HepG2 (cell line): ENCODE measurements around the gene EPB41. TPM values are rescaled to one million over a fixed set of nuclear protein-coding genes. Genes with fewer than 3 reads are reported as not detected.
A peak's percentile ranks its signal among the peaks of the same experiment; 100 is the strongest.

ENCODE experiments used
- ARID5B ChIP-seq: IDR thresholded peaks from 2 replicates; pipeline ENCODE4 v1.4.0; 2020; ENCODE audit warnings: mild to moderate bottlenecking, missing genetic modification reagents
- ARNT ChIP-seq: fragments of 450-650 bp; IDR thresholded peaks from 2 replicates; pipeline ENCODE4 v1.6.1; 2017
- DMTF1 ChIP-seq: sonication (generic); formaldehyde crosslinking; IDR thresholded peaks from 2 replicates; pipeline ENCODE4 v1.4.0; 2020; ENCODE audit warnings: mild to moderate bottlenecking, missing genetic modification reagents
- GTF2F1 ChIP-seq: fragments of 150-350 bp; IDR thresholded peaks from 2 replicates; pipeline ENCODE4 v1.6.1; 2014; ENCODE audit warnings: low read length
- HBP1 ChIP-seq: IDR thresholded peaks from 2 replicates; pipeline ENCODE4 v1.6.1; 2016; ENCODE audit warnings: low read depth, control low read depth
- HIVEP1 ChIP-seq: sonication (generic); formaldehyde crosslinking; IDR thresholded peaks from 2 replicates; pipeline ENCODE4 v1.4.0; 2020; ENCODE audit warnings: mild to moderate bottlenecking, missing genetic modification reagents
- HMG20B ChIP-seq: conservative IDR thresholded peaks from 2 replicates; pipeline ENCODE4 v1.6.1; 2016; ENCODE audit warnings: missing genetic modification reagents, missing compliant biosample characterization
- IKZF5 ChIP-seq: IDR thresholded peaks from 2 replicates; pipeline ENCODE4 v1.6.1; 2018; ENCODE audit warnings: missing genetic modification reagents, mild to moderate bottlenecking, missing compliant biosample characterization
- MYPOP ChIP-seq: sonication (generic); formaldehyde crosslinking; IDR thresholded peaks from 2 replicates; pipeline ENCODE4 v1.8.1; 2023; ENCODE audit warnings: mild to moderate bottlenecking, moderate library complexity, missing genetic modification reagents
- PHF8 ChIP-seq: sonication (generic); formaldehyde crosslinking; IDR thresholded peaks from 2 replicates; pipeline ENCODE4 v1.5.0; 2020; ENCODE audit warnings: missing genetic modification reagents
- POLR2G ChIP-seq: fragments of 200-400 bp; formaldehyde crosslinking; IDR thresholded peaks from 2 replicates; pipeline ENCODE4 v1.6.1; 2018; ENCODE audit warnings: mild to moderate bottlenecking, low read depth, low read length, moderate library complexity
- SKIL ChIP-seq: sonication (generic); formaldehyde crosslinking; IDR thresholded peaks from 2 replicates; pipeline ENCODE4 v1.8.0; 2022; ENCODE audit warnings: missing genetic modification reagents, mild to moderate bottlenecking, moderate library complexity, borderline replicate concordance
- STAT5B ChIP-seq: sonication (generic); formaldehyde crosslinking; IDR thresholded peaks from 2 replicates; pipeline ENCODE4 v1.4.0; 2020; ENCODE audit warnings: missing genetic modification reagents
- ZIK1 ChIP-seq: sonication (generic); formaldehyde crosslinking; IDR thresholded peaks from 2 replicates; pipeline ENCODE4 v1.5.0; 2020; ENCODE audit warnings: mild to moderate bottlenecking, low read depth, missing genetic modification reagents, borderline replicate concordance
- ZNF101 ChIP-seq: sonication (generic); formaldehyde crosslinking; IDR thresholded peaks from 2 replicates; pipeline ENCODE4 v1.4.0; 2020; ENCODE audit warnings: mild to moderate bottlenecking, low read depth, missing genetic modification reagents, borderline replicate concordance
- ZNF547 ChIP-seq: sonication (generic); formaldehyde crosslinking; IDR thresholded peaks from 2 replicates; pipeline ENCODE4 v1.5.1; 2020; ENCODE audit warnings: mild to moderate bottlenecking, missing genetic modification reagents
- polyA plus RNA-seq, 8 experiments: library from polyadenylated mRNA; depleted of rRNA in 3 of 8; stranded (reverse) in 7 of 8; unstranded in 1 of 8; fragments of >200 nt; fragmentation: Illumina TruSeq in 4 of 8; extraction: Trizol in 4 of 8; gene quantifications; 2 replicates each; pipeline versions ENCODE4 v1.2.1 to v1.2.3, GENCODE V29; 2011 to 2016; ENCODE audit warnings: low read depth in 4 of 8, missing spikeins in 1 of 8, mixed read lengths in 1 of 8; ENCODE audit not compliant: insufficient read depth in 1 of 8
- total RNA-seq, 5 experiments: library from RNA; depleted of rRNA; stranded (reverse); fragments of >200 nt; fragmentation: Illumina TruSeq; extraction: Trizol; gene quantifications; 2 replicates each; pipeline ENCODE4 v1.2.3, GENCODE V29; 2016; ENCODE audit warnings: low read depth in 1 of 5

The EPB41 gene
- total and polyA plus RNA-seq, 2 of the 13 experiments (the other 11 are each of a cell fraction or from before 2014, with no cell fraction given) = 34.5 to 46.7 TPM

GRCh38 chr1:29124366-29125236, 210.2 kb downstream of the EPB41 start (continued):
- TF ChIP-seq HMG20B (no peak), IKZF5 (CRISPR knock-in tag) (no peak; the same call in none of the 2 replicates), DMTF1 (CRISPR knock-in tag) (no peak), ARID5B (CRISPR knock-in tag) (peak; percentile 35; the same call in 1 of the 2 replicates), ZNF101 (CRISPR knock-in tag) (no peak), MYPOP (0 out of 2 replicates have a peak, but pooled peaks have one; percentile 65), GTF2F1 (no peak), ARNT (no peak), HBP1 (no peak), ZIK1 (no peak), PHF8 (CRISPR knock-in tag) (peak; percentile 69), STAT5B (CRISPR knock-in tag) (no peak), ZNF547 (no peak), POLR2G (0 out of 2 replicates have a peak, but pooled peaks have one; percentile 47), HIVEP1 (CRISPR knock-in tag) (0 out of 2 replicates have a peak, but pooled peaks have one; percentile 24), SKIL (CRISPR knock-in tag) (0 out of 2 replicates have a peak, but pooled peaks have one; percentile 17)
